PC-3 (cell line): ENCODE data around the gene MYLK4. TPM values are rescaled to one million over a fixed set of nuclear protein-coding genes. Genes with fewer than 3 reads are reported as not detected.

Experiments used
- ATAC-seq: fragments of 200-7000 bp; cut with Tn5 transposase; 2 replicates; pipeline ENCODE4 v1.9.1; 2020; ENCODE audit warnings: mild to moderate bottlenecking, moderate library complexity
- BruUV-seq: library from RNA; stranded (reverse); fragments of 400-500 nt; replicated peaks from 2 replicates; lab custom pipeline; 2021; lab: Mats Ljungman, UMichigan
- CTCF ChIA-PET: fragments of 300-600 bp; sonication (Branson Sonifier 250); formaldehyde crosslinking; loops from one replicate; lab custom pipeline; 2022; ENCODE audit warnings: antibody characterized with exemption; lab: Charles Lee
- POLR2A ChIA-PET: fragments of 300-600 bp; sonication (Branson Sonifier 250); formaldehyde crosslinking; loops from one replicate; lab custom pipeline; 2022; ENCODE audit warnings: antibody characterized with exemption; ENCODE audit not compliant: unreplicated experiment; lab: Charles Lee
- DNase-seq: peaks from one replicate; pipeline ENCODE4 v3.0.0-alpha.2; 2015
- H2AFZ ChIP-seq: fragments of 300-600 bp; sonication (generic); 2 replicates; pipeline ENCODE4 v1.6.0; 2016; ENCODE audit warnings: antibody characterized with exemption, low read length
- H3F3A ChIP-seq: fragments of 300-600 bp; sonication (generic); one replicate; pipeline ENCODE4 v1.6.0; 2017; ENCODE audit warnings: antibody characterized with exemption, low read length, control low read depth, mild to moderate bottlenecking; ENCODE audit not compliant: unreplicated experiment
- H3K27ac ChIP-seq: fragments of 300-600 bp; sonication (generic); 2 replicates; pipeline ENCODE4 v1.5.1; 2016; ENCODE audit warnings: mild to moderate bottlenecking, low read length
- H3K27me3 ChIP-seq: fragments of 300-600 bp; sonication (generic); 2 replicates; pipeline ENCODE4 v1.6.1; 2016; ENCODE audit warnings: low read length, mixed read lengths
- H3K36me3 ChIP-seq: fragments of 300-600 bp; sonication (generic); 2 replicates; pipeline ENCODE4 v1.6.1; 2016; ENCODE audit warnings: low read depth, mixed run types, low read length, mixed read lengths
- H3K4me1 ChIP-seq: fragments of 300-600 bp; sonication (generic); 2 replicates; pipeline ENCODE4 v1.5.1; 2016; ENCODE audit warnings: low read length; ENCODE audit not compliant: insufficient read depth
- H3K4me2 ChIP-seq: fragments of 300-600 bp; sonication (generic); 2 replicates; pipeline ENCODE4 v1.6.0; 2016; ENCODE audit warnings: low read length
- H3K4me3 ChIP-seq: fragments of 300-600 bp; sonication (generic); 2 replicates; pipeline ENCODE4 v1.5.1; 2016; ENCODE audit warnings: mild to moderate bottlenecking, low read length, mixed read lengths
- H3K79me2 ChIP-seq: fragments of 300-600 bp; sonication (generic); 2 replicates; pipeline ENCODE4 v1.6.1; 2017; ENCODE audit warnings: low read length, mixed read lengths
- H3K9ac ChIP-seq: fragments of 300-600 bp; sonication (generic); 2 replicates; pipeline ENCODE4 v1.6.0; 2016; ENCODE audit warnings: mild to moderate bottlenecking, low read length
- H3K9me2 ChIP-seq: fragments of 300-600 bp; sonication (generic); replicated peaks from 2 replicates; pipeline ENCODE4 v1.6.1; 2016; ENCODE audit warnings: mixed run types, low read length, mixed read lengths
- H3K9me3 ChIP-seq: fragments of 300-600 bp; sonication (generic); 2 replicates; pipeline ENCODE4 v1.6.1; 2016; ENCODE audit warnings: low read length, mixed read lengths
- H4K20me1 ChIP-seq: fragments of 300-600 bp; sonication (generic); 2 replicates; pipeline ENCODE4 v1.6.1; 2016; ENCODE audit warnings: low read length, mixed read lengths
- EZH2 ChIP-seq: fragments of 300-600 bp; sonication (generic); IDR thresholded peaks from one replicate; pipeline ENCODE4 v1.6.1; 2017; ENCODE audit warnings: antibody characterized with exemption, mild to moderate bottlenecking, low read length; ENCODE audit not compliant: unreplicated experiment
- EZH2phosphoT487 ChIP-seq: fragments of 300-600 bp; sonication (generic); IDR thresholded peaks from 2 replicates; pipeline ENCODE4 v1.6.1; 2018; ENCODE audit warnings: mild to moderate bottlenecking, antibody characterized with exemption, low read length, borderline replicate concordance
- intact Hi-C: fragments of 100-400 bp; cut with micrococcal nuclease; formaldehyde crosslinking; loops from 2 replicates; pipeline ENCODE4 v1.9.0; 2023
- total RNA-seq: library from RNA; depleted of rRNA; stranded (reverse); fragments of >200 nt; gene quantifications from 2 replicates; pipeline ENCODE4 v1.2.3, GENCODE V29; 2014
- TF ChIP-seq, protein P1 (sequence below): fragments of 300-600 bp; sonication (generic); conservative IDR thresholded peaks from 2 replicates; pipeline ENCODE4 v1.5.1; 2017; ENCODE audit warnings: antibody characterized with exemption, low read depth, mild to moderate bottlenecking, low read length

The MYLK4 gene
- total RNA-seq, 1 experiment from 2014 or later, result 0.11 TPM

DNA sequence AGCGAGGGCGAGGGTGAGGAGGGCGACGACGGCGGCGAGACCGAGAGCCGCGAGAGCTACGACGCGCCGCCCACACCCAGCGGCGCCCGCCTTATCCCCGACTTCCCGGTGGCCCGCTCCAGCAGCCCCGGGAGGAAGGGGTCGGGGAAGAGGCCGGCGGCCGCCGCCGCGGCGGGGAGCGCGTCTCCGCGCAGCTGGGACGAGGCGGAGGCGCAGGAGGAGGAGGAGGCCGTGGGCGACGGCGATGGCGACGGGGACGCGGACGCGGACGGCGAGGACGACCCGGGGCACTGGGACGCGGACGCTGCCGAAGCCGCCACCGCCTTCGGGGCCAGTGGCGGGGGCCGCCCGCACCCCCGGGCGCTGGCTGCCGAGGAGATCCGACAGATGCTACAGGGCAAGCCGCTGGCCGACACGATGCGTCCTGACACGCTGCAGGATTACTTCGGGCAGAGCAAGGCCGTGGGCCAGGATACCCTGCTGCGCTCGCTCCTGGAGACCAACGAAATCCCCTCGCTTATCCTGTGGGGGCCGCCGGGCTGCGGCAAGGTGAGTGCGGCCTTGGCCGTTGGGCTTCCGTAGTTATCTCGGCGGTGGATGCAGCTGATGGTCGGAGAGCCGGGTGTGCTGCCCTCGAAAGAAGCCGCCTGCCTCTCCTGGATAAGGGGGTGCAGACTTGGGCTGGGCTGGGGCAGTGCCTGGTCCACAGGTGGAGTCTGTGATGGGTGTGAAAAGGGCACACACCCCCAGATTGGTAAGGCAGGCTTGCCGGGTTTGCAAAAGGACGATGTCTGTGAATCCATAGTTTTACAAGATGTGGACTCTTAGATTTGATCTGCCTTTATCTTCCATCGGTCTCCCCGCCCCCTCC, 15.4 kb upstream of the MYLK4 start:
- no peaks in the 10 kb centered on the region for H3F3A ChIP-seq
- H3K36me3 ChIP-seq, result peaks cover 12% of the 10 kb centered on the region
- CTCF ChIA-PET, result interaction anchor here (0.7 to 0.9 kb wide), 2 partner anchors 72 to 73 kb away, joined by 3 to 4 read pairs; no protein-coding TSS in a partner anchor
- intact Hi-C loops, result no loop called here
- H3K9me3 ChIP-seq, result no peaks in the 10 kb centered on the region
- DNase-seq, result peak; percentile 39
- POLR2A ChIA-PET, result interaction anchor here (0.6 kb wide), 1 partner anchor 334 kb away, joined by 3 read pairs; no protein-coding TSS in a partner anchor
- H4K20me1 ChIP-seq, result peaks cover 41% of the 10 kb centered on the region
- peak; percentile 11 for ATAC-seq
- H3K4me1 ChIP-seq, result peaks cover 31% of the 10 kb centered on the region
- peak overlapping the region; percentile 93 for H3K9ac ChIP-seq
- peak overlapping the region; percentile 59 for H3K27ac ChIP-seq
- H3K4me3 ChIP-seq, result peak overlapping the region; percentile 97
- H3K4me2 ChIP-seq, result peak overlapping the region; percentile 94
- peak overlapping the region; percentile 65; the same call in 1 of the 2 replicates for H2AFZ ChIP-seq
- peaks cover 55% of the 10 kb centered on the region for H3K79me2 ChIP-seq
- H3K9me2 ChIP-seq, result no peaks in the 10 kb centered on the region
- H3K27me3 ChIP-seq, result no peaks in the 10 kb centered on the region
- TF ChIP-seq EZH2, result no peak
- TF ChIP-seq EZH2phosphoT487, result no peak
- TF ChIP-seq, protein P1, sequence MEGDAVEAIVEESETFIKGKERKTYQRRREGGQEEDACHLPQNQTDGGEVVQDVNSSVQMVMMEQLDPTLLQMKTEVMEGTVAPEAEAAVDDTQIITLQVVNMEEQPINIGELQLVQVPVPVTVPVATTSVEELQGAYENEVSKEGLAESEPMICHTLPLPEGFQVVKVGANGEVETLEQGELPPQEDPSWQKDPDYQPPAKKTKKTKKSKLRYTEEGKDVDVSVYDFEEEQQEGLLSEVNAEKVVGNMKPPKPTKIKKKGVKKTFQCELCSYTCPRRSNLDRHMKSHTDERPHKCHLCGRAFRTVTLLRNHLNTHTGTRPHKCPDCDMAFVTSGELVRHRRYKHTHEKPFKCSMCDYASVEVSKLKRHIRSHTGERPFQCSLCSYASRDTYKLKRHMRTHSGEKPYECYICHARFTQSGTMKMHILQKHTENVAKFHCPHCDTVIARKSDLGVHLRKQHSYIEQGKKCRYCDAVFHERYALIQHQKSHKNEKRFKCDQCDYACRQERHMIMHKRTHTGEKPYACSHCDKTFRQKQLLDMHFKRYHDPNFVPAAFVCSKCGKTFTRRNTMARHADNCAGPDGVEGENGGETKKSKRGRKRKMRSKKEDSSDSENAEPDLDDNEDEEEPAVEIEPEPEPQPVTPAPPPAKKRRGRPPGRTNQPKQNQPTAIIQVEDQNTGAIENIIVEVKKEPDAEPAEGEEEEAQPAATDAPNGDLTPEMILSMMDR, result no peak
- BruUV-seq, result no TSS peak

GRCh38 chr6:2765166-2765895, 14.6 kb upstream of the MYLK4 start, which contains the start of gene WRNIP1:
Gene WRNIP1, plus strand, starts transcription at chr6:2765393. Its CDS starts 230 bp downstream, at chr6:2765623.
- Histone ChIP-seq H3K9me3 (no peaks in the 10 kb centered on the region), H3K27me3 (no peaks in the 10 kb centered on the region), H3K4me2 (peak within 1 kb of the TSS; percentile 94), H3K9ac (peak within 1 kb of the TSS; percentile 93), H4K20me1 (peaks cover 39% of the 10 kb centered on the region), H3K79me2 (peaks cover 47% of the 10 kb centered on the region), H3K36me3 (peaks cover 6% of the 10 kb centered on the region), H2AFZ (peak within 1 kb of the TSS; percentile 80), H3K27ac (peak within 1 kb of the TSS; percentile 61), H3F3A (no peaks in the 10 kb centered on the region), H3K4me1 (peaks cover 39% of the 10 kb centered on the region), H3K4me3 (peak within 1 kb of the TSS; percentile 97), H3K9me2 (no peaks in the 10 kb centered on the region)
- ChIA-PET CTCF (interaction anchor here (0.6 to 0.9 kb wide), 3 partner anchors 73 to 135 kb away, joined by 3 to 10 read pairs (median 4); no protein-coding TSS in a partner anchor), POLR2A (interaction anchor here (0.6 kb wide), 1 partner anchor 333 kb away, joined by 3 read pairs; no protein-coding TSS in a partner anchor)
- peak; percentile 99 for DNase-seq
- intact Hi-C loops, result no loop called here
- TF ChIP-seq EZH2, result no peak
- TF ChIP-seq, protein P1, result peak; percentile 59
- BruUV-seq, result no TSS peak
- peak; percentile 86 for ATAC-seq
